Lung (tissue), 12 donors: Measurements from ENCODE around the gene SCARB2. TPM values are rescaled to one million over a fixed set of nuclear protein-coding genes. Genes with fewer than 3 reads are reported as not detected.
A peak's percentile ranks its signal among the peaks of the same experiment; 100 is the strongest.
"Not testable (repeated sequence)": the region's sequence is repeated elsewhere in the genome, so short reads cannot be mapped to it uniquely, and the experiment has no call there.

ENCODE experiments used
- ATAC-seq: fragments of 200-7000 bp; cut with Tn5 transposase; one replicate; pipeline ENCODE4 v1.9.1; 2020; ENCODE audit warnings: moderate number of reproducible peaks; ENCODE audit not compliant: insufficient read depth, low FRiP score
- DNase-seq, 3 donors: peaks; one replicate each; pipeline ENCODE4 v3.0.0-alpha.2; 2013 to 2017
- H3K27ac ChIP-seq, 2 donors: one replicate each; pipeline ENCODE4 v1.5.1; 2013; ENCODE audit warnings: mild to moderate bottlenecking in 2 of 2, moderate library complexity in 2 of 2, control low read depth in 1 of 2, inconsistent platforms in 1 of 2, low read depth in 1 of 2, low read length in 1 of 2
- H3K27me3 ChIP-seq, 3 donors: one replicate each; pipeline ENCODE4 v1.5.1; 2013; ENCODE audit warnings: low read length in 2 of 3; ENCODE audit not compliant: control insufficient read depth in 3 of 3, insufficient read depth in 3 of 3
- H3K36me3 ChIP-seq, 4 donors: one replicate each; pipeline ENCODE4 v1.5.1; 2013; ENCODE audit warnings: low read length in 4 of 4, mild to moderate bottlenecking in 1 of 4, moderate library complexity in 1 of 4; ENCODE audit not compliant: control insufficient read depth in 4 of 4, insufficient read depth in 4 of 4
- H3K4me1 ChIP-seq, 5 donors: one replicate each; pipeline ENCODE4 v1.5.1; 2013; ENCODE audit warnings: low read length in 5 of 5, mild to moderate bottlenecking in 2 of 5, moderate library complexity in 1 of 5; ENCODE audit not compliant: control insufficient read depth in 5 of 5, insufficient read depth in 5 of 5
- H3K4me3 ChIP-seq: one replicate; pipeline ENCODE4 v1.5.1; 2013; ENCODE audit warnings: mild to moderate bottlenecking, control low read depth, moderate library complexity
- H3K9ac ChIP-seq, 2 donors: one replicate each; pipeline ENCODE4 v1.5.1; 2013; ENCODE audit warnings: low read length in 2 of 2, control low read depth in 1 of 2; ENCODE audit not compliant: insufficient read depth in 1 of 2
- H3K9me3 ChIP-seq, 4 donors: one replicate each; pipeline ENCODE4 v1.5.1; 2013; ENCODE audit warnings: low read length in 3 of 4, mild to moderate bottlenecking in 1 of 4, moderate library complexity in 1 of 4; ENCODE audit not compliant: control insufficient read depth in 4 of 4, insufficient read depth in 3 of 4
- WGBS, 2 donors: extraction: QIAGEN DNeasy Blood & Tissue Kit; methylation state at CpG; one replicate each; pipeline ENCODE4 v1.1.7; 2013; 5-methylcytosine and 5-hydroxymethylcytosine counted together
- polyA plus RNA-seq, 2 donors: library from polyadenylated mRNA; stranded (reverse); fragments of 200-250 nt; gene quantifications; one replicate each; pipeline ENCODE4 v1.2.1, GENCODE V29; 2013
- total RNA-seq, 2 donors: library from RNA; depleted of rRNA in 1 of 2; stranded (reverse); fragments of >200 nt in 1 of 2; gene quantifications; one replicate each; pipeline ENCODE4 v1.2.1, GENCODE V29; 2014 to 2021
- TF ChIP-seq, protein P1 (sequence below): IDR thresholded peaks from 2 replicates; pipeline ENCODE4 v1.5.1; 2012; ENCODE audit warnings: mild to moderate bottlenecking; ENCODE audit errors: control extremely low read depth, extremely low read depth
- donor health status: control.
- donor health status: control.
- donor health status: Bipolar disorder and iron deficiency.
- donor health status: healthy.
- donor health status: DM: yes; HTN: yes; CAD: no.

Gene SCARB2
- total and polyA plus RNA-seq, 4 donors = 104 to 360 (median 150) TPM

DNA sequence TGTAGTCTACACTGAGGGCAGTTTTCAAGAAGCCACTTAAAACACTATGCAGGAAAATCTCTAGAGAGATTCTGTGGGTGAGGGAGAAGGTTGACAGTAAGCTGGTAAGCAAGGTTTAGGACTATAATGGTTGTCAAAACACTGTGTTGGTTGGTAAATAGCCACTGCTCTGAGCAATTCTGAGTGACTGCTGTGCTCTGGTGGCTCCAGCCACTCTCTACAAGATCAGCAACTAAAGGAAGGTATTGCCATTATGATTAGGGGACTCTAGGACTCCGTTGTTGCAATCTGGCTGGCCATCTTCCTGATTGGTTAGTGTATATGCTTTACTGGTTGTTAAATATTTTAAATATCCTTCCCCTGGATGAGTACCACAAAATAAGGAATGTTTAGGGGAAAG, 32.4 kb upstream of the SCARB2 start:
- TF ChIP-seq, protein P1, sequence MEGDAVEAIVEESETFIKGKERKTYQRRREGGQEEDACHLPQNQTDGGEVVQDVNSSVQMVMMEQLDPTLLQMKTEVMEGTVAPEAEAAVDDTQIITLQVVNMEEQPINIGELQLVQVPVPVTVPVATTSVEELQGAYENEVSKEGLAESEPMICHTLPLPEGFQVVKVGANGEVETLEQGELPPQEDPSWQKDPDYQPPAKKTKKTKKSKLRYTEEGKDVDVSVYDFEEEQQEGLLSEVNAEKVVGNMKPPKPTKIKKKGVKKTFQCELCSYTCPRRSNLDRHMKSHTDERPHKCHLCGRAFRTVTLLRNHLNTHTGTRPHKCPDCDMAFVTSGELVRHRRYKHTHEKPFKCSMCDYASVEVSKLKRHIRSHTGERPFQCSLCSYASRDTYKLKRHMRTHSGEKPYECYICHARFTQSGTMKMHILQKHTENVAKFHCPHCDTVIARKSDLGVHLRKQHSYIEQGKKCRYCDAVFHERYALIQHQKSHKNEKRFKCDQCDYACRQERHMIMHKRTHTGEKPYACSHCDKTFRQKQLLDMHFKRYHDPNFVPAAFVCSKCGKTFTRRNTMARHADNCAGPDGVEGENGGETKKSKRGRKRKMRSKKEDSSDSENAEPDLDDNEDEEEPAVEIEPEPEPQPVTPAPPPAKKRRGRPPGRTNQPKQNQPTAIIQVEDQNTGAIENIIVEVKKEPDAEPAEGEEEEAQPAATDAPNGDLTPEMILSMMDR = no peak
- H3K4me1 ChIP-seq = peaks cover 0 to 1% (median 0%) of the 10 kb centered on the region in 5 donors
- H3K36me3 ChIP-seq = no peaks in the 10 kb centered on the region
- H3K9me3 ChIP-seq = no peaks in the 10 kb centered on the region
- DNase-seq (peak in 1 of 3 donors; percentile 16), ATAC-seq (no peak)
- 59 to 68% methylated on average over 1 of the region's 1 CpG for WGBS, 2 donors
- no peak overlapping the region for H3K4me3 ChIP-seq
- no peak overlapping the region for H3K9ac ChIP-seq
- H3K27ac ChIP-seq = no peak overlapping the region
- peaks cover 0 to 18% (median 11%) of the 10 kb centered on the region in 3 donors for H3K27me3 ChIP-seq

DNA sequence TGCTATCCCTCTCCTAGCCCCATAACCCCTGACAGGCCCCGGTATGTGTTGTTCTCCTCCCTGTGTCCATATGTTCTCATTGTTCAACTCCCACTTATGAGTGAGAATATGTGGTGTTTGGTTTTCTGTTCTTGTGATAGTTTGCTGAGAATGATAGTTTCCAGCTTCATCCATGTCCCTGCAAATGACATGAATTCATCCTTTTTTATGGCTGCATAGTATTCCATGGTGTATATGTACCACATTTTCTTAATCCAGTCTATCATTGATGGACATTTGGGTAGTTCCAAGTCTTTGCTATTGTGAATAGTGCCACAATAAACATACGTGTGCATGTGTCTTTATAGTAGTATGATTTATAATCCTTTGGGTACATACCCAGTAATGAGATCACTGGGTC, 30.3 kb upstream of the SCARB2 start:
- not testable (repeated sequence) for H3K4me3 ChIP-seq, H3K27ac ChIP-seq, H3K4me1 ChIP-seq, H3K27me3 ChIP-seq, DNase-seq, H3K9ac ChIP-seq, H3K36me3 ChIP-seq, ATAC-seq, H3K9me3 ChIP-seq
- WGBS, 2 donors = 95 to 100% methylated on average over 2 of the region's 2 CpGs

DNA sequence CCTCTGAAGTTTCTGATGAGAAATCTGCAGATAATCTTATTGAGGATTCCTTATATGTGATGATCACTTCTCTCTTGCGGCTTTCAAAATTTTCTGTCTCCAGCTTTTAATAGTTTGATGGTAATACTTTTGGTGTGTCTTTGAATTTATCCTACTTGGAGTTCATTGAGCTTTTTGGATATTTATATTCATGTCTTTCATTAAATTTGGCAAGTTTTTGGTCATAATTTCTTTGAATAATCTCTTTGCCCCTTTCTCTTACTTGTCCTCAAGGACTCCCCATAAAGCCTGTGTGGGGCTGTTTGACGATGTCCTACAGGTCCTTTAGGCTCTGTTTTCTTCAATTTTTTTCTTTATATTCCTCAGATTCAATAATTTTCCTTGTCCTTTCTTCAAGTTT, 26.6 kb upstream of the SCARB2 start:
- Histone ChIP-seq H3K27me3 (no peaks in the 10 kb centered on the region), H3K4me3 (no peak overlapping the region), H3K27ac (no peak overlapping the region), H3K4me1 (no peaks in the 10 kb centered on the region), H3K9me3 (peaks cover 0 to 7% (median 2%) of the 10 kb centered on the region in 4 donors), H3K9ac (no peak overlapping the region), H3K36me3 (no peaks in the 10 kb centered on the region)
- DNase-seq (no peak), ATAC-seq (no peak)
- WGBS, 2 donors = 99 to 100% methylated on average over 2 of the region's 2 CpGs
- TF ChIP-seq, protein P1 = no peak

DNA sequence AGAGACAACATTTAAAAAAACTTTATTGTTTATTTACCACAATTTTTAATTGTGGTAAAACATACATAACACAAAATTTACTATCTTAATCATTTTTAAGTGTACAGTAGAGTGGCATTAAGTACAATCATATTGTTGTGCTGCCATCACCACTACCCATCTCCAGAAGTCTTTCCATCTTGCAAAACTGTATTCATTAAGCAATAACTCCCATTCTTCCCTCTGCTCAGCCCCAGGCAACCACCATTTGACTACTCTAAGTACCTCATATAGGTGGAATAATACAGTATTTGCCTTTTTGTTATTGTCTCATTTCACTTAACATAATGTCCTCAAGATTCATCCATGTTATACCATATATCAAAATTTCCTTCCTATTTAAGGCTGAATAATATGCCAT, 25.1 kb upstream of the SCARB2 start:
- Histone ChIP-seq H3K27me3 (no peaks in the 10 kb centered on the region), H3K9me3 (peaks cover 0 to 7% (median 2%) of the 10 kb centered on the region in 4 donors), H3K4me3 (no peak overlapping the region), H3K27ac (no peak overlapping the region), H3K9ac (no peak overlapping the region), H3K36me3 (no peaks in the 10 kb centered on the region), H3K4me1 (peaks cover 0 to 4% (median 0%) of the 10 kb centered on the region in 5 donors)
- DNase-seq (no peak), ATAC-seq (no peak)
- TF ChIP-seq, protein P1 = no peak
